Measurements from ENCODE around the gene NR2F6.
A peak's percentile ranks its signal among the peaks of the same experiment; 100 is the strongest.

Gene NR2F6

DNA sequence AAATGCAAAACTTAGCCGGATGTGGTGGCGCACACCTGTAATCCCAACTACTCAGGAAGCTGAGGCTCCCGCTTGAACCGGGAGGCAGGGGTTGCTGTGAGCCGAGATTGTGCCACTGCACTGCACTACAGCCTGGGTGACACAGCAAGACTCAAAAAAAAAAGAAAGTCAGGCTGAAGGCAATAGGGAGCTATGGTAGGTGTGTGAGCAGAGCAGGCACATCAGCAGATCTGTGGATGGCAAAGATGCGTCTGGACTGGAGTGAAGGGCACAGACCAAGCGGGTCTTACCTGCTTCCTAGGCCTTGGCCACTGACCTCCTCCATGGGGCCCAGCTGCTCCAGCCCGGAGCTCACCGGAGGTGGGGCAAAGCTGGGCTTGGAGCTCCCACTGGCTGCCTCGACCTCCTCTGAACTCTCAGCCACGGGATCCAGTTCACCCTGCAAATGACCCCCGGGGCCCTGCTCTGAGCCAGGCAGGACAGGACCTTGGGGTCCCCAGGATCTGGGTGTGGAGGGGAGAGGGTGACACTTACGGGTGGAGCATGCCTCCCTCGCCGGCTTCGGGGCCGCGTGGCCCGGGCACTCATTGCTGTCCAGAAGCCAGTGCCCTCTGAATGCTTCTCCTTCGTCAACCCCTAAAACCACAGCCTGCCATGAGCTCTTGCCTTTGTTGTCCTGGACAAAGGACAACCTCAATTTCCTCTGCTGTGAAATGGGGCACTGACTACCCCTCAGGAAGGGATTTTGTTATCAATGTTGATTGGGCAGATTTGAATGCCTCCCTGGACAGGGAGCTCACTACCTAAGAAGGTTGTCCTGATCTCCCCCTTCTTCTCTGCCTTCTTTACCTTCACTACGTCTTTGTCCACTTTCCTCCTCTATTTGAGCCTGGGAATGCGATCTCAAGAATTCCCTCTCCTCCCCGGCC, 18.3 kb upstream of the NR2F6 start:
- no peak for DNase-seq

DNA sequence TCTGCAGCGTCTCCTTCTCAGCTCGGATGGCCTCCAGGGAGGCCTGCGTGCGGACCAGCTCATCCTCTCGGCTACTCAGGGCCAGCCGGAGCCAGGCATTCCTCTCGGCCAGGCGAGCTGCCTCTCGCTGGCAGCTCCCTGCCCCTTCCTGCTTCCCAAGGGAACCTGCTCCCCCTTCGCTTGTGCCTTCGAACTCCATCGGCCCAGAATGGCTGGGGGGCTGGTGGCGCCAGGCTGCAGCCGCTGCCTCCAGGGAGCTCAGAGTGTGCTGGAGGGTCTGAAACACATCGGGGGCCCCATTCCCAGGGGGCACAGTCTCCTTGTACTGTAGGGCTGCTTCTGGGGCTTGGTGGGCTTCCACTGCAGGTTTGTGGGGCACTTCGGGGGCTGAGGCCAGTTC, 16.8 kb upstream of the NR2F6 start:
- no peak for DNase-seq

- peak; percentile 95 for DNase-seq
Measured at GRCh38 chr19:17260842-17261325, 15.2 kb upstream of the NR2F6 start.

DNA sequence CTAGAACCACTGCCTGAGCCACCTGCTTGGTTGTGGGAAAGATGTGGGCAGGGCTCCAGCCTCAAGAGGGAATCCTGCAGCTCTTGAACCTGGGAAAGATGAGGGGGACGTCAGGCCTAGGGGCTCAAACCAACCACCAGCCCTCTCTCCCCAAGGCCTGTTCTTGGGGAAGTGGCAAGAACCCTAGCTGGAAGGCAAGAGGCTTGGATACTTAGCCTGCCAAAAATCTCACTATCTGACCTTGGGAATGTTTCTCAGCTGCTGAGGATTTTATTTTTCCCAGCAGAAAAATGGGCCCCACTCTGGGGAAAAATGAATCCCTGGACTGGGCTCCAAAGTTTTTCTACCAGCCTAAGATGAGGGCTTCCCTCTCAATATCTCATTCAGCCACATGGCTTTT, 14.2 kb upstream of the NR2F6 start:
- no peak for DNase-seq

- no peak for DNase-seq
Measured at GRCh38 chr19:17259118-17259780, 13.5 kb upstream of the NR2F6 start.

DNA sequence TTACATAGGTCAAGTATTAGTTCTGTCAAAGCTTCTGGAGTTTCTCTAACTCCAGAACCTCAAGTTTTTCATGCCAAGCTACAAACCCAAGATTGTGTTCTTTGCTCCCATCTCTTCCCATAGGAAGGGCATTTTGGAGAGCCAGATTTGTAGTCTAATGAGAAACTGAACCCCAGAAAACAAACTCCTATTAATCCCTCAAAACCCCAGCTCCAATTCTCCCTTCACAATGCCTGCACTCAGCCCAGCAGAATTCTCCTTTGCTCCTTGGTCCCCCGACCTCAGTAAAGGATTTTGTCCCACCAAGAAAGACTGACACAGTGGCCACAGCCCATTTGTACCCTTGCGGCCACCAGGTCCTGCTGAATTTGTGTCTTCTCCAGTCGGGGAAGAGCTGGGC, 10.4 kb upstream of the NR2F6 start:
- DNase-seq, result no peak

DNA sequence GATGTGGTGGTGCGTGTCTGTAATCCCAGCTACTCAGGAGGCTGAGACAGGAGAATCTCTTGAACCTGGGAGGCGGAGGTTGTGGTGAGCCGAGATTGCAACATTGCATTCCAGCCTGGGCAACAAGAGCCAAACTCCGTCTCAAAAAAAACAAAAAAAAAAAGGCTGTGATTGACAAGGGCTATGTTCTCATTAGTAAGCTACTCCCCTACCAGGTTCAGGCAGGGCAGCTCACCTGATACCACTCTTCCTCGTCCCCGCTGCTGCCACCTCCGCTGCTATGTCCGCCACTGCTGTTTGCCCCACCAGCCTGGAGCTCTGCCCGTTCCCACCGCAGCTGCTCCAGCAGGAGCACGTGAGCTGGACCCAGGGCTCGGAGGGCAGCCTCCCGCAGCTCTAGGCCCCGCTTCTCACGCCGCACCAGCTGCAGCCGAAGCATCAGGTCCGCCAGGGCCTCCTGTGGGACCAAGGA, 9.5 kb upstream of the NR2F6 start:
- DNase-seq, result no peak

- no peak for DNase-seq
Measured at GRCh38 chr19:17254636-17255035, 8.9 kb upstream of the NR2F6 start.

DNA sequence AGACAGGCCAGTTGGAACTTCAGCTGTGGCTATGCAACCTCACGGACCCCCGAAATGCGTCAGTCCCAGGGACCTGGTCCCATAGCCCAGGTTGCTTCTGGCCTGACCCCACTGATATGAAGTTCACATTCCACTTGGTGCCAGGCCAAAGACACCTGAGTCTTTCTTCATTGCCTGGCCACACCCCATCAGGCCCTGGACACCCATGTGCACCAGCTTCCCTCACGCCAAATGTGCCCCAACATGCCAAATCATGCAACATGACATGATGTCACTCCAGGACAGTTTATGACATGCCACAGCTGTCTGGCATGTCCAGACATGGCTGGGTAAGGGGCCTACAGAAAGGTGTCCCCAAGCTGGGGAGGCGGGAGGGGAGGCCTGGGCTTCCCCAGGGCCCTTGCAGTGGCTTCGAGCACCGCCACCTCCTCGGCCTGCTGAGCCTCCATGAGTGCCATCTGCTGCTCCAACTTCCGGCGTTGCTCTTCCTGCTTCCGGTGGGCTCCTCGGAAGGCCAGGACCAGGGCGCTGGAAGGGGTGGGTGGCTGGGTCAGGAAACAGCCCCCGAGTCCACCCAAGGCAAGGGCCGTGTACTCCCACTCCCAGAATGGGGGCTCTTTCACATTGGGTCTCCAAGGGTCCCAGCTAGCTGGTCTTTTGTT, 4.3 kb upstream of the NR2F6 start:
- no peak for DNase-seq

- no peak for DNase-seq
Measured at GRCh38 chr19:17248011-17248776, 2.5 kb upstream of the NR2F6 start.

GRCh38 chr19:17246681-17247425, 1.1 kb upstream of the NR2F6 start:
- DNase-seq, result no peak

DNA sequence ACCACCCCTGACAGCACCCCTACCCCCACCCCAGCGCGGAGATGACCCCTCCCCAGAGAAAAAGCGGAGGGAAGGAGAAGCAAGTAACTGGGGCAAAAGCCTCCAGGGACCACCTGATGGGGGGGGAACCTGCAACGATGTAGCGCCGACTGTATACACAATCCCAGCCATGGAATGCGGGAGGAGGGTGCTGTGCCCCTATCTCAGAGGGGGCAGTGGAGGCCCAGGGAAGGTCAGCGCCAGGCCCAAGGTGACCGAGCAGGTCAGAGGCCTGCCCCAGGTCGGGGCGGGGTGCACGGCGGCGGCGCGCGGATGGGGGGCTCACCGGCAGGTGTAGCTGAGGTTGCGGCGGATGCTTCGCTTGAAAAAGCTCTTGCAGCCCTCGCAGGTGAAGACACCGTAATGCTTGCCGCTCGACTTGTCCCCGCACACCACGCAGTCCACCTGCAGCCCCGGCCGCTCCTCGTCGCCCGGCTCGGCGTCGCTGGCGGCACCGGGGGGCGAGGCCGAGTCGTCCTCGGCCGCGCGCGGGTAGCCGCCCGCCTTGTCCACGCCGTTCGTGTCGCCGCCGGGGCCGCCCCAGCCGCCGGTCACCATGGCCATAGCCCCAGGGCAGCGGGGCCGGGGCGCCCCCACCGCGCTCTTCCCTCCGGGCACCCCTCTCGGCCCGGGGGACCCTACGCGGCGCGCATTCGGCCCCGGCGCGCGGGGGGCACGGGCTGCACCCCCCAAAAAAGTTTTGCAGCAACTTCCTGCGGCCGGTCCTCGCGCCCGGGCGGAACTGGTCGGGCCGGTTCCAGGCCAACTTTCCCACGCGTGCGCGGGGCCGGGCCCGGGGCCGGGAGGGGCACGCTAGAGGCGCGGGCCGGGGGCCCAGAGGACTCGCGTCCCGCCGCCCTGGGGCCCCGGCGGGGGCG, 843 bp downstream of the NR2F6 start:
- peak; percentile 39 for DNase-seq

DNA sequence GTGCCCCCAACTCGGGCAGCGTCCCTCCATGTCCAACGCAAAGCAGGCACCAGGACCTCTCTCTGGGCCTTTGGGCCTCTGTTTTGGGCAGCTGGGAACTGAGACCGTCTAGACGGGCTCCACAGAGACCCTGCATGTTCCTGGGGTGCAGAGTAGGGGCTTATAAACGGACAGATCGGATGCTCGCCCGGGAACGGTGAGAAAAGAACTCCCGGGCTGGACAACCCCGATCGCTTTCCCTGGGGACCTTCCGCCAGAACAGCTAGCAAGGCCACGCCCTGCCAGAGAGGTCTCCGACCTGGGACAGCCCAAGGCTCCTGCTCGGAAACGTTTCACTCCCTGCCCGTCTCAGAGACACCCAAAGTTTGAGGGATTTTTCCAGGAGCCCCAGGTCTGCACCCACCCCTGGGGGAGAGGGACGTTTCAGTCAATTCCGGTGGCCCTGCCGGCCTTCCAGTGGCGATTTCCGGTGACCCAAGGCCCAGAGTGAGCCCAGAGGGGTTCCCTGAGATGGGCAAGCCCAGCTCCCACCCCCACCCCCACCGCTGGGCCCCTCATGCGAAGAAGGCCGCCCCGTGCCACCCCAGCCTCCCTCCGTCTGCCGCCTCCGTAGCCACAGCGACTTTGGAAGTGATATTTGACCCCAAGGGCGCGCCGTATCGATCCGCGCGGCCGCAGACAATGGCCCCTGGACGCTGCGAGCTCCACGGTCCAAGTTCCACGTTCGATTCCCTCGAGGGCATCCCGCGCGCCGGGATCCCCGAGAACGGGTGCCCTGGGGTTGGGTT, 1.7 kb downstream of the NR2F6 start:
- DNase-seq, result no peak

DNA sequence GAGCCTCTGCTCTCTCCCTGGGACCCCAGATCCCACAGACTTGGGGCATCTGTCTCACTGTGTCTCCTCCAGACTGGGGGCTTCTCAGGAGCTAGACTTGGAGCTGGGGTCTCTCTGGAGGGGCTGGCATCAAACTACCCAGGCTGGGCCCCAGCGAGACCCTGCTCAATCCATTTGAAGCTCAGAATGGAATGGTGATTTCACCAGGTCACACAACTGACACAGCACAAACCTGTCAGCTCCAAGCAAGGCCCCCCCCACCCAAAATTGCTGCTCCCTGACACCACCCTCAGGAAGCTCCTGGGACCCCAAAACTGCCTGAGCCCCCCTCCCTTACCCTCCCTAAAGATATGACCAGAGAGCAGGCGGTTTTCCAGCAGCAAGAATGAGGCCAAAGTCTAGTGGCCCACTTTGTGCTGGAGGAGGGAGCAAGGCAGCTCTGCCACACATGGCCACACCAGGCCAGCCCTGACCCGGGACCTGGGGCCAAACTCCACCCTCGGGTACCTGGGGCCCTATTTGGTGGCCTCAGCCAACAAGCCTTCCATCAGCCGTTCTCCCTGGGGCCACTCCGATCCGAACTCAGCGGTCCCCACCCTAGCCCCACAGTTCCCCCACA, 2.4 kb downstream of the NR2F6 start:
- no peak for DNase-seq

- DNase-seq, result no peak
Measured at GRCh38 chr19:17242431-17243208, 3.1 kb downstream of the NR2F6 start.

DNA sequence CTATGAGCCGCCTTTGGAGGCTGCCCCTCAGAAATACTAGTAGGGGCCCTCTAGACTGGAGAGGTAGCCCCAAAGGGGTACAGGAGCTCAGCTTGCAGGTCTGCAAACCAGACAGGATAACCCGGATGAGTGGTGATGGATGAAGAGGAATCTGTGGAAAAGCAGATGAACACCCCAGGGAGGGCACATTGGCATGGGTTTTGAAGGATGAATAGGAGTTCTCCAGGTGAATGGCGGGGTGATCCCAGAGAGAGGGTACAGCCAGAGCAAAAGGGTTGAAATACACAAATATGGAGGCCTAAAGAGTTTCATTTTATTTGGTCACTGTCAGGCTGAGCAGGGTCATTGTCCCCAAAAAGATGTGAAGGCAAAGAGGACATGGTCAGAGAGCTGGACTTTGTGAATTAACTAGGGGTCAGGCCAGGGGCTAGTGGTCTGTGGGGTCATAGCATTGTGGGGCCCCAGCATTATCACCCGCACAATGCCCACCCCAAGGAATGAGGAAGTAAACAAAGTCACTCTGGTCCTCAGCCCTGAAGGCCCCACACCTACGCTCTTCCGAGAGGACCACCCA, 4.8 kb downstream of the NR2F6 start:
- no peak for DNase-seq

- no peak for DNase-seq
Measured at GRCh38 chr19:17240062-17240752, 5.5 kb downstream of the NR2F6 start.
